C4-2B (cell line): ENCODE data around the gene SLC30A10.

Experiments used
- ZFX ChIP-seq: fragments of 450-650 bp; IDR thresholded peaks from 2 replicates; pipeline ENCODE4 v1.6.1; 2017
- TF ChIP-seq, protein P1 (sequence below): fragments of 450-650 bp; conservative IDR thresholded peaks from 2 replicates; pipeline ENCODE4 v1.5.1; 2017; ENCODE audit warnings: mild to moderate bottlenecking

DNA sequence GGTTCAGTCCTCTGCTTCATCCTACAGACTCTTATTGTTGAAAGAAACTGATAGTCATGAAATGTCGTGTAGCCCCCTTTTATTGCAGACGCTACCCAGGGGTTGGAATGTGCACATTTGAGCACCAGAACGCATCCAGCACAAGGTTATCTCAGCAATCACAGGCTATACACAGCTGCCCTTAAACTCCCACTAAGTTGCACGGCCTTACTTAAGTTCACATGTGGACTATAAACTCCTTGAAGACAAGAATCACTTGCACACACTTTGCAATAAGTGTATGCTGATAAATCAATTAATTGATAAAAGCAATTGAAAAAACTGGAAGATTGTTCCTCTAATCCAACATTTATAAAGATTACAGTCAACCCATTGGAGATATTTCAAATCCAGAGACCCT, 18.9 kb downstream of the SLC30A10 start:
- TF ChIP-seq, protein P1, sequence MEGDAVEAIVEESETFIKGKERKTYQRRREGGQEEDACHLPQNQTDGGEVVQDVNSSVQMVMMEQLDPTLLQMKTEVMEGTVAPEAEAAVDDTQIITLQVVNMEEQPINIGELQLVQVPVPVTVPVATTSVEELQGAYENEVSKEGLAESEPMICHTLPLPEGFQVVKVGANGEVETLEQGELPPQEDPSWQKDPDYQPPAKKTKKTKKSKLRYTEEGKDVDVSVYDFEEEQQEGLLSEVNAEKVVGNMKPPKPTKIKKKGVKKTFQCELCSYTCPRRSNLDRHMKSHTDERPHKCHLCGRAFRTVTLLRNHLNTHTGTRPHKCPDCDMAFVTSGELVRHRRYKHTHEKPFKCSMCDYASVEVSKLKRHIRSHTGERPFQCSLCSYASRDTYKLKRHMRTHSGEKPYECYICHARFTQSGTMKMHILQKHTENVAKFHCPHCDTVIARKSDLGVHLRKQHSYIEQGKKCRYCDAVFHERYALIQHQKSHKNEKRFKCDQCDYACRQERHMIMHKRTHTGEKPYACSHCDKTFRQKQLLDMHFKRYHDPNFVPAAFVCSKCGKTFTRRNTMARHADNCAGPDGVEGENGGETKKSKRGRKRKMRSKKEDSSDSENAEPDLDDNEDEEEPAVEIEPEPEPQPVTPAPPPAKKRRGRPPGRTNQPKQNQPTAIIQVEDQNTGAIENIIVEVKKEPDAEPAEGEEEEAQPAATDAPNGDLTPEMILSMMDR, result no peak
- TF ChIP-seq ZFX, result no peak
